Thyroid gland (tissue), 4 donors: ENCODE data around the gene PTK7.

Experiments used
- POLR2A ChIP-seq, 2 donors: fragments of 450-650 bp; IDR thresholded peaks; one replicate each; pipeline ENCODE4 v1.6.1; 2017; ENCODE audit warnings: antibody characterized with exemption in 2 of 2, mild to moderate bottlenecking in 2 of 2, moderate library complexity in 1 of 2
- TF ChIP-seq, protein P1 (sequence below), 6 experiments: fragments of 200-600 bp in 3 of 6; fragments of 450-650 bp in 3 of 6; sonication (generic) in 3 of 6; IDR thresholded peaks; one replicate each; pipeline ENCODE4 v1.5.1; 2016 to 2019; ENCODE audit warnings: antibody characterized with exemption in 6 of 6, mild to moderate bottlenecking in 2 of 6, inconsistent platforms in 1 of 6, moderate library complexity in 1 of 6

DNA sequence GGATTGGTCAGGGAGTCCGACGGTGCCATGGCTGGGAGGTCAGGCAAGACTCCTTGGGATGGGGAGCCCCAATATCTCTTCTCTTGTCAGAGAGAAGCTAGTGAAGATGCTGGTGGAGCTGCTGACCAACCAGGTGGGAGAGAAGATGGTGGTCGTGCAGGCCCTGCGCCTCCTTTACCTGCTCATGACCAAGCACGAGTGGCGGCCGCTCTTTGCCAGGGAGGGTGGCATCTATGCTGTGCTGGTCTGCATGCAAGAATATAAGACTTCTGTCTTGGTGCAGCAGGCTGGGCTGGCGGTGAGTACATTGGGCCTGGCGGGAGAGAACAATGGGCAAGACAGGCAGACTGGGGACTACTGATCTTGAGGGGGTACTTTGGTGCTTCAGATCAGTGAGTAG, 116.8 kb downstream of the PTK7 start:
- TF ChIP-seq, protein P1, sequence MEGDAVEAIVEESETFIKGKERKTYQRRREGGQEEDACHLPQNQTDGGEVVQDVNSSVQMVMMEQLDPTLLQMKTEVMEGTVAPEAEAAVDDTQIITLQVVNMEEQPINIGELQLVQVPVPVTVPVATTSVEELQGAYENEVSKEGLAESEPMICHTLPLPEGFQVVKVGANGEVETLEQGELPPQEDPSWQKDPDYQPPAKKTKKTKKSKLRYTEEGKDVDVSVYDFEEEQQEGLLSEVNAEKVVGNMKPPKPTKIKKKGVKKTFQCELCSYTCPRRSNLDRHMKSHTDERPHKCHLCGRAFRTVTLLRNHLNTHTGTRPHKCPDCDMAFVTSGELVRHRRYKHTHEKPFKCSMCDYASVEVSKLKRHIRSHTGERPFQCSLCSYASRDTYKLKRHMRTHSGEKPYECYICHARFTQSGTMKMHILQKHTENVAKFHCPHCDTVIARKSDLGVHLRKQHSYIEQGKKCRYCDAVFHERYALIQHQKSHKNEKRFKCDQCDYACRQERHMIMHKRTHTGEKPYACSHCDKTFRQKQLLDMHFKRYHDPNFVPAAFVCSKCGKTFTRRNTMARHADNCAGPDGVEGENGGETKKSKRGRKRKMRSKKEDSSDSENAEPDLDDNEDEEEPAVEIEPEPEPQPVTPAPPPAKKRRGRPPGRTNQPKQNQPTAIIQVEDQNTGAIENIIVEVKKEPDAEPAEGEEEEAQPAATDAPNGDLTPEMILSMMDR (IDR thresholded peaks at IDR 0.05): no peak
- TF ChIP-seq POLR2A (IDR thresholded peaks at IDR 0.05): no peak
